IPS-18c (cell line): Measurements from ENCODE around the gene CAB39L.

Source experiments
- H3K4me3 ChIP-seq: 2 replicates; pipeline ENCODE4 v1.7.0; 2013; ENCODE audit warnings: low read depth, mild to moderate bottlenecking, low read length, moderate library complexity; ENCODE audit not compliant: insufficient read depth
- H3K9me3 ChIP-seq: one replicate; pipeline ENCODE4 v1.6.1; 2013; ENCODE audit warnings: mild to moderate bottlenecking, low read length, moderate library complexity; ENCODE audit not compliant: control insufficient read depth, insufficient read depth

The CAB39L gene

DNA sequence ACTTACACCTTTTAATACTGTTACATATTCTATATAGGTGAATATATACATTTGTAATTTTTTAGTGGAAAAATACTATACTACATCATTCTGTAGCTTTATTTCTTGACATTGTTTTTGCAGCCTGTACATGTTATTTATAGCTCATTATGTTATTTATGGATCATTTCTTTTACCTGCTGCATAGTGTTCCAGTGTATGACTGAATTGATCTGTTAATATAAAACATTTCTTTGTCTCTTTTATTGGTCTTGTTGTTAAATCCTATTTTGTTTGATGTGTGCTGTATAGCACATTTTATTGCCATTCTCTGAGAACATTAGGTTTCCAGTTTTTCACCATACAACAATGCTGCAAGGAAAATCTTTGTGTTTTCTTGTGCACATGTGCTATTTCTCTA is 2.6 kb upstream of the CAB39L start:
- Histone ChIP-seq H3K9me3 (no peaks in the 10 kb centered on the region), H3K4me3 (no peak overlapping the region)

DNA sequence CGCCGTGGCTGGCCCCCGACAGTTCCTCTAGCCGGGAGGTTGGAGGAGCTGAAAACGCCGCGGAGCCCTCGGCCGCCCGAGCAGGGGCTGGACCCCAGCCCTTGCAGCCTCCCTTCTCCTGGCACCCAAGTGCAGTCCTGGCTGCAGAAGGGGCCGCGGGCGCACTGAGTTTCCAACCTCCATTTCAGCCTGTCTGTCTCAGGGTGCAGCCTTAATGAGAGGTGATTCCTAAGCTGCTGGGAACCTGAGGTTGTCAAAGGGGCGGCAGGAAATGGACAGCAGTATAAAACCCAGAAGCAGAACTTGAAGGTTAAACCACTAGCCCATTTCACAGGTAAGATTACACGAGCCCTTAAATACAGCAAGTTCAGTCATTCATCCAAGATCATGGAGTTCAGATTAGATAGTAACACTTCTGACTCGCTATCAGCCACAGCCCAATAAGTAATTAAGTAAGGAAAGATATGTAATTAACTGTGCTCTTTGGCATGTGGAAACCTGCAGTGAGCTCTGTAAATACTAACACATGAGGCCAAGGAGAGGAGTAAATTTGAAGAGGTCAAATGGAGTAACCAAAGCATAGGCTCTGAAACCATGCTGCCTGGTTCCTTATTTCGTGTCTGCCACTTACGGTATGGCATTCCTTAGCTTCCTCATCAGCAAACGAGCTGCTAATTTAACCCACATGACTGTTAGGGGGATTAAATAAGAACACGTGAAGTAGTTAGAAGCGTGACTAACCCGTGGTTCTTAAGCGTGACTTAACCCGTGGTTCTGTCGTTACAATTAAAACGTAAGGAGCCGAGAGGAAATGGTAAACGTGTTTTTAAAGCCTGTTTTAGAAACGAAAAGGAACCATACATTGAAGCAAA is 896 bp upstream of the CAB39L start:
- Histone ChIP-seq H3K4me3 (peak overlapping the region; percentile 81), H3K9me3 (no peaks in the 10 kb centered on the region)

- H3K4me3 ChIP-seq: peak overlapping the region; percentile 63
- H3K9me3 ChIP-seq: no peaks in the 10 kb centered on the region
Measured at GRCh38 chr13:49443357-49443703, 534 bp downstream of the CAB39L start.

DNA sequence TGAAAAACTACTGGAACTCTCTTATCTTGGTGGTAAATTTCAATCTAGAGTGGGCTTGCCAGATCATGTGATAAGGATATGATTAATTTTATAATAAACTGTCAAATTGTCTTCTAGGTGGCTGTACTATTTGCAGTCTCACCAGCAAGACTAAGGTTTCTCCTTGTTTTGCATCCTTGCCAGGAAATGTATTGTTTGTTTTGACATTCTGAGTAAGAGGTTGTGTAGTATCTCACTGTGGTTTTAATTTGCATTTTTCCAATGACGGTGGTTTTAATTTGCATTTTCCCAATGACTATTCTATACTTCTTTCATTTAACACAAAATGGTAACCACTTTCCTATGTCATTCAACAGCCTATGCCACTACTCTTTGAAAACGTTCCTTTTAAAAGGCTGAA is 2.0 kb downstream of the CAB39L start:
- Histone ChIP-seq H3K4me3 (no peak overlapping the region), H3K9me3 (no peaks in the 10 kb centered on the region)

DNA sequence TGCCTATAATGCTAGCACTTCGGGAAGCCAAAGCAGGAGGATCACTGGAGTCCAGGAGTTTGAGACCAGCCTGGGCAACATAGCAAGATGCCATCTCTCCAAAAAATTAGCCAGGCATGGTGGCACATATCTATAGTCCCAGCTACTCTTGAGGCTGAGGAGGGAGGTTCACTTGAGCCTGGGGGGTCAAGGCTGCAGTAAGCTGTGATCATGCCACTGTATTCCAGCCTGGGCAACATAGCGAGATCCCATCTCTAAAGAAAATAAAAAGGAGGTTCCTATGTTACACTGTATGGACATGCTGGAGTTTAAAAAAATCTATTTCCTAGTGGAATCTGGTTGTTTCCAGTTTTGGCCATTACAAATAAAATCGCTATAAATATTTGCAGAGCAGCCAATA is 2.6 kb downstream of the CAB39L start:
- H3K9me3 ChIP-seq: no peaks in the 10 kb centered on the region
- H3K4me3 ChIP-seq: no peak overlapping the region

GRCh38 chr13:49439609-49440008 is 4.3 kb downstream of the CAB39L start:
- no peaks in the 10 kb centered on the region for H3K9me3 ChIP-seq
- H3K4me3 ChIP-seq: no peak overlapping the region

DNA sequence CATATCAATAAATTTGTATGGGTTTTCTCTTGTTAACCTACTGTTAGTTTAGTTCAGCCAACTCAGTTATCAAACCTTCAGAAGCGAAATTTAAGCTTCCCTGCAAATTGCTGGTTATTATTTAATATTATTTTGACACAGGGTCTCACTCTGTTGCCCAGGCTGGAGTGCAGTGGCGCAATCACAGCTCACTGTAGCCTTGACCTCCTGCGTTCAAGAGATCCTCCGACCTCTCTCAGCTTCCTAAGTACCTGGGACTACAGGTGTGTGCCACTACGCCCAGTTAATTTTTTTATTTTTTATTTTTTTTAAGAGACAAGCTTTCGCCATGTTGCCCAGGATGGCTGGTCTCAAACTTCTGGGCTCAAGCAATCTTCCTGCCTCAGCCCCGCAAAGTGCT is 6.2 kb downstream of the CAB39L start:
- Histone ChIP-seq H3K4me3 (no peak overlapping the region), H3K9me3 (no peaks in the 10 kb centered on the region)

DNA sequence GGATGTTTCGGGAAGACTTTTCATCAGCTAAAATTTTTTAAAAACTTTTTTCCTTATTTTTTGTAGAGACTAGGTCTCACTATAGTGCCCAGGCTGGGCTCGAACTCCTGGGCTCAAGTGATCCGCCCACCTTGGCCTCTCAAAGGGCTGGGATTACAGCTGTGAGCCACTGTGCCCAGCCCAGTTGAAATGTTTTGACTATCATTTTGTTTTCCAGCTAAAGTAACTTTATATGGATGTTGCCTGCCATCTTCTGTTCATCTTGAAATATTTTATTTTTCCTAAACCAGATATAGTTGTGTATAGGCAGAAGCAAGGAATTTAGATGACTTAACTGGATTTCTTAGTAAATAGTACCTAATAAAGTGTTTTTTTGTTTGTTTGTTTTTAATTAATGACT is 7.0 kb downstream of the CAB39L start:
- no peaks in the 10 kb centered on the region for H3K9me3 ChIP-seq

DNA sequence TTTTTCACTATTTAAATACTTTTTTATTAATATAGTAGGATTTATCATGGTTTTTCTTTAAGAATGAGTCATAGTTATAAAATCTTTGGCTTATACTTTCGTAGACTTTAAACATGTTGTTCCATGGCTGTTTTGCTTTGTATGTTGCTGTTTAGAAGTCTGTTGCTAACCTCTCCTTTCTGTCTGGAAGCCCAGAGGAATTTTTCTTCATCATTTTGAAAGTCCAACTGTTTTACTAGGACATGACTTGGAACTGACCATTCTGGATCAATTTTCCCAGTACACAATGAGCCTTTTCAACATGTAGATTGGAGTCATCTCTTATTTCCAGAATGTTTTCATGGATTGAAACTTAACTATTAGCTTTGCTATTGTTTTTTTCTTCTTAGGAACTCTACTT is 7.9 kb downstream of the CAB39L start:
- H3K9me3 ChIP-seq: no peaks in the 10 kb centered on the region
- H3K4me3 ChIP-seq: no peak overlapping the region

More for the DNA sequence above, 7.0 kb downstream of the CAB39L start:
- no peak overlapping the region for H3K4me3 ChIP-seq

GRCh38 chr13:49429121-49429520 is 14.7 kb downstream of the CAB39L start:
- no peak overlapping the region for H3K4me3 ChIP-seq
- no peaks in the 10 kb centered on the region for H3K9me3 ChIP-seq

DNA sequence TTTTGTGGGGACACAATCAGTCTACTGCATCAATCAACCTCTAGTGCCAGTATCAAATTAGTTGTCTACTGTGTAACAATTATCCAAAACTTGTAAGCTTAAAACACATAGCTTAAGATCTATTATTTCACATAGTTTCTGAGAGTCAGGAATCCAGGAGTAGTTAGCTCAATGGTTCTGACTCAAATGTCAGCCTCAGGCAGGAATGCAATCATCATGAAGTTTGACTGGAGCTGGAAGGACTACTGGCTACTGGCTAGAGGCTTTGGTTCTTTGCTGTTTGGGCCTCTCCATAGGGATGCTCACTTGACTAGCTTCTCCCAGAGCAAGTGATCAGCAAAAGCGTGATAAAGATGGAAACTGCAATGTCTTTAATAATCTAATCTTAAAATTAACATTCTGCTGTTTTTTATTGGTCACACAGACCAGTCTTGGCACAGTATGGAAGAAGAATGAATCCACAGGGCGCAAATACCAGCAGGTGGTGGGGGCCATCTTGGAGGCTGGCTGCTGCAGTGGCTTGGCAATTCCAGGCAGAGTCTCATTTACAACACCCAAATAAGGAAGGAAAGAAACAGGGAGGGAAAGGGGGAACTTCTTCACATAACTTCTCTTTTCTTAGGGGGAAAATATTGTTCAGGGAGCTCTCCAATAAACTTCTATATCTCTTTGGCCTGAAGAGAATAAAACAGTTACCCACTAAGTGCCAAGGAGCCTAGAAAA is 15.7 kb downstream of the CAB39L start:
- Histone ChIP-seq H3K4me3 (no peak overlapping the region), H3K9me3 (no peaks in the 10 kb centered on the region)

- Histone ChIP-seq H3K4me3 (no peak overlapping the region), H3K9me3 (no peaks in the 10 kb centered on the region)
Measured at GRCh38 chr13:49424011-49424560, 19.8 kb downstream of the CAB39L start.

DNA sequence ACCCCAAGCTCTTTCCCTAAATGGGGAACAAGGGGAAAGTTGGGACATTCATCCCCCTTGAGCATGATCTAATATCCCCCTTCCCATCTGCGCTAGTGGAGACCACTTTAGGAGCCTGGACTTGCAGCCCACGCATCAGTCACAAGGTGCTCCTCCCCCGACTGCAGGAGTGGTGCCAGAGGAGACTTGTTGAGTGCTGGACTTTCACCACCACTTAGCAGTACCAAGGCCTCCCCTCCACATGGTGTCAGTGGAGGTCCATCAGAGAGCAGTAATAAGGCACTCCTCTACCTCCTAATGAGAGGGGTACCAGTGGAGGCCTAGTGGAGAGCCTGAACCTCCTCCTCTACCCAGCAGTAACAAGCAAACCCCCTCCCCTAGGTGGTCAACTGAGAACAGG is 22.5 kb downstream of the CAB39L start:
- no peak overlapping the region for H3K4me3 ChIP-seq
- H3K9me3 ChIP-seq: no peaks in the 10 kb centered on the region

GRCh38 chr13:49419276-49419675 is 24.6 kb downstream of the CAB39L start:
- no peaks in the 10 kb centered on the region for H3K9me3 ChIP-seq
- H3K4me3 ChIP-seq: no peak overlapping the region

DNA sequence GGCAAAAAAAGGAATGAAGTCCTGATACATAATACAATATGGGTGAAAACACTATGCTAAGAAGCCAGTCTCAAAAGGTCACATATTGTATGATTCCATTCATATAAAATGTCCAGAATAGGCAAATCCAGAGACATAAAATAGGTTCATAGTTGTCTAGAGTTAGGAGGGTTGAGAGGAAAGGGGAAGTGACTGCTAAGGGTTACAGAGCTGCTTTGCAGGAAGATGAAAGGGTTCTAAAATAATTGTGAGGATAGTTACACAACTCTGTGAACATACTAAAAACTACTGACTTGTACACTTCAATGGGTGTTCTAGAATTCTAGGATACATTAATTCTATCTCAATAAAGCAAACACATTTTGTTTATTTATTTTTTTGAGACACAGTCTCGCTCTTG is 25.7 kb downstream of the CAB39L start:
- Histone ChIP-seq H3K4me3 (no peak overlapping the region), H3K9me3 (no peaks in the 10 kb centered on the region)

- no peak overlapping the region for H3K4me3 ChIP-seq
- no peaks in the 10 kb centered on the region for H3K9me3 ChIP-seq
Measured at GRCh38 chr13:49417161-49417560, 26.7 kb downstream of the CAB39L start.

DNA sequence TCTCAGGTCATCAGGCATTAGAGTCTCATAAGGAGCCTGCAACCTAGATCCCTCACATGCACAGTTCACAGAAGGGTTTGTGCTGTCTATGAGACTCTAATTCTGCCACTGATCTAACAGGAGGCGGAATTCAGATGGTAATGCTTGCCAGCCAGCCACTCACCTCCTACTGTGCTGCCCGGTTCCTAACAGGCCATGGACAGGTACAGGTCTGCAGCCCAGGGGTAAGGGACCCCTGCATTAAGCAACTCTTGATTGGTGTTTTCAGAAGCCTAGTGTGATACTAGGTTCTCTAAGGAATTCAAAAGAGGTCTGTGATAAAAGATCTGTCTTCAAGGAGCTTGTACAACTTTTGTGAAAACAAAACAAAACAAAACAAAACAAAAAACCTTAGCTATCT is 31.1 kb downstream of the CAB39L start:
- Histone ChIP-seq H3K4me3 (no peak overlapping the region), H3K9me3 (no peaks in the 10 kb centered on the region)

DNA sequence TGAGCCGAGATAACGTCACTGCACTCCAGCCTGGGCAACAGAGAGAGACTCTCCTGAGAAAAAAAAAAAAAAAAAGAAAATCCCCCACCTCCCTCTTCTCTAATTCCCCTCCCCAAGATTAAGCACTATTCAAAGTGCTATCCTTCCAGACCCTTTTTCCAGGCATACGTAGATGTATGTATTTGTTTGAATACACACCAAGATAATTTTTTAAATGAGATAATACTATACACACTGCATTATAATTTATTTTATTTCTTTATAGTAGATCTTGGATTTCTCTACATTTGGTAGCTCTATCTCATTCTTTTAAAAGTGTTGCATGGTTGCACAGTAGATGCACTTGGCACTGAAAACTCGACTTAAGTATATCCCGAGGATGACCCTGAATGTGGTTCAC is 32.5 kb downstream of the CAB39L start:
- H3K4me3 ChIP-seq: no peak overlapping the region
- H3K9me3 ChIP-seq: no peaks in the 10 kb centered on the region
